GM12878 (cell line): ENCODE data around the gene SPN. TPM values are rescaled to one million over a fixed set of nuclear protein-coding genes. Genes with fewer than 3 reads are reported as not detected.

Experiments
- CEBPB ChIP-seq, 2 experiments: fragments of 150-350 bp in 1 of 2; IDR thresholded peaks; 2 replicates each; pipeline ENCODE4 v1.6.1; 2012 to 2014; ENCODE audit warnings: low read depth in 2 of 2, low read length in 2 of 2, borderline replicate concordance in 1 of 2, inconsistent platforms in 1 of 2
- CHD4 ChIP-seq: fragments of 200-600 bp; sonication (generic); IDR thresholded peaks from 2 replicates; pipeline ENCODE4 v1.6.1; 2016; ENCODE audit warnings: mild to moderate bottlenecking
- EP300 ChIP-seq, 2 experiments: fragments of 150-350 bp in 1 of 2; IDR thresholded peaks; 2 replicates each; pipeline ENCODE4 v1.6.1; 2011 to 2012; ENCODE audit warnings: low read depth in 2 of 2, low read length in 2 of 2, borderline replicate concordance in 1 of 2, improper control_type of control experiment in 1 of 2, inconsistent platforms in 1 of 2; ENCODE audit not compliant: control insufficient read depth in 1 of 2
- HCFC1 ChIP-seq: fragments of 150-350 bp; IDR thresholded peaks from 2 replicates; pipeline ENCODE4 v1.6.1; 2014; ENCODE audit warnings: low read length
- IRF4 ChIP-seq: IDR thresholded peaks from 2 replicates; pipeline ENCODE4 v1.6.1; 2011; ENCODE audit warnings: low read depth, low read length
- JUNB ChIP-seq: IDR thresholded peaks from 2 replicates; pipeline ENCODE4 v1.6.1; 2016; ENCODE audit warnings: antibody characterized with exemption, mild to moderate bottlenecking
- KDM1A ChIP-seq: fragments of 200-600 bp; sonication (generic); IDR thresholded peaks from 2 replicates; pipeline ENCODE4 v1.6.1; 2016; ENCODE audit warnings: borderline replicate concordance
- MTA2 ChIP-seq: fragments of 450-650 bp; IDR thresholded peaks from 2 replicates; pipeline ENCODE4 v1.6.1; 2016; ENCODE audit warnings: low read depth, mild to moderate bottlenecking, moderate library complexity
- PML ChIP-seq: IDR thresholded peaks from 2 replicates; pipeline ENCODE4 v1.6.1; 2012; ENCODE audit warnings: low read length, inconsistent platforms
- POLR2AphosphoS5 ChIP-seq: IDR thresholded peaks from 2 replicates; pipeline ENCODE4 v1.6.1; 2011; ENCODE audit warnings: mild to moderate bottlenecking, low read length, inconsistent platforms
- POU2F2 ChIP-seq: IDR thresholded peaks from 3 replicates; pipeline ENCODE4 v1.6.1; 2011; ENCODE audit warnings: low read depth, mild to moderate bottlenecking, low read length, borderline replicate concordance
- RAD51 ChIP-seq: fragments of 450-650 bp; IDR thresholded peaks from 2 replicates; pipeline ENCODE4 v1.6.1; 2016; ENCODE audit warnings: moderate library complexity, mild to moderate bottlenecking, inconsistent platforms
- SIX5 ChIP-seq: IDR thresholded peaks from 2 replicates; pipeline ENCODE4 v1.6.1; 2011; ENCODE audit warnings: mild to moderate bottlenecking, low read depth, low read length, moderate library complexity; ENCODE audit not compliant: severe bottlenecking
- SMARCA5 ChIP-seq: fragments of 450-650 bp; IDR thresholded peaks from 2 replicates; pipeline ENCODE4 v1.6.1; 2017; ENCODE audit warnings: mild to moderate bottlenecking
- SP1 ChIP-seq: IDR thresholded peaks from one replicate; pipeline ENCODE4 v1.6.1; 2011; ENCODE audit warnings: low read depth, low read length
- TCF12 ChIP-seq: IDR thresholded peaks from 2 replicates; pipeline ENCODE4 v1.6.1; 2011; ENCODE audit warnings: low read depth, mild to moderate bottlenecking, low read length
- ZNF217 ChIP-seq: fragments of 450-650 bp; IDR thresholded peaks from 2 replicates; pipeline ENCODE4 v1.6.1; 2017; ENCODE audit warnings: antibody characterized with exemption, mild to moderate bottlenecking
- ZNF384 ChIP-seq: IDR thresholded peaks from 2 replicates; pipeline ENCODE4 v1.6.1; 2012; ENCODE audit warnings: low read depth, mild to moderate bottlenecking, low read length, improper control_type of control experiment, borderline replicate concordance
- polyA plus RNA-seq, 11 experiments: library from polyadenylated mRNA; depleted of rRNA in 4 of 11; unstranded in 6 of 11; stranded (reverse) in 5 of 11; fragments of >200 nt; fragmentation: Nextera tagmentation in 4 of 11; fragmentation: Illumina TruSeq in 1 of 11; extraction: Ambion mirVana in 4 of 11; extraction: Trizol in 1 of 11; gene quantifications; 1 replicate in 1 of 11; 2 replicates in 10 of 11; pipeline versions ENCODE4 v1.2.1 to v1.2.3, GENCODE V29; 2011 to 2016; ENCODE audit warnings: inconsistent platforms in 2 of 11, missing spikeins in 2 of 11, low read depth in 1 of 11
- total RNA-seq, 4 experiments: library from RNA; depleted of rRNA in 3 of 4; stranded (reverse); fragments of >200 nt in 3 of 4; fragmentation: Illumina TruSeq in 1 of 4; extraction: Trizol in 1 of 4; gene quantifications; 2 replicates each; pipeline versions ENCODE4 v1.2.1 to v1.2.3, GENCODE V29; 2013 to 2021

SPN gene
- total and polyA plus RNA-seq, 10 of the 15 experiments (the other 5 are each of a cell fraction or from before 2014, with no cell fraction given) = 16.2 to 173 (median 92.7) TPM

- TF ChIP-seq CEBPB (IDR thresholded peaks at IDR 0.05; ENCODE audit: borderline replicate concordance in 1 of 2, low read depth in 2 of 2, low read length in 2 of 2) = no peak
- TF ChIP-seq JUNB = 0 out of 2 replicates have a peak, but pooled peaks have one; percentile 6
- TF ChIP-seq POU2F2 = no peak
- no peak for TF ChIP-seq PML
- TF ChIP-seq HCFC1 = no peak
- no peak for TF ChIP-seq IRF4
- peak; percentile 67; the same call in 1 of the 2 replicates for TF ChIP-seq SMARCA5
- peak; percentile 89 for TF ChIP-seq RAD51
- no peak for TF ChIP-seq ZNF217
- TF ChIP-seq ZNF384 = no peak
- no peak for TF ChIP-seq KDM1A
- no peak for TF ChIP-seq CHD4
- TF ChIP-seq MTA2 = no peak
- TF ChIP-seq SP1 = no peak
- TF ChIP-seq POLR2AphosphoS5 = no peak
- no peak for TF ChIP-seq EP300 (IDR thresholded peaks at IDR 0.05; ENCODE audit: borderline replicate concordance in 1 of 2, control insufficient read depth in 1 of 2, low read depth in 2 of 2, low read length in 2 of 2)
- no peak for TF ChIP-seq SIX5
- TF ChIP-seq TCF12 = no peak
- TF ChIP-seq, all 136 proteins: peak for 21
These were observed 47.5 kb downstream of the SPN start (continued) for GRCh38 chr16:29710227-29711219.
